ENCODE data around the gene UNC13B.

DNA sequence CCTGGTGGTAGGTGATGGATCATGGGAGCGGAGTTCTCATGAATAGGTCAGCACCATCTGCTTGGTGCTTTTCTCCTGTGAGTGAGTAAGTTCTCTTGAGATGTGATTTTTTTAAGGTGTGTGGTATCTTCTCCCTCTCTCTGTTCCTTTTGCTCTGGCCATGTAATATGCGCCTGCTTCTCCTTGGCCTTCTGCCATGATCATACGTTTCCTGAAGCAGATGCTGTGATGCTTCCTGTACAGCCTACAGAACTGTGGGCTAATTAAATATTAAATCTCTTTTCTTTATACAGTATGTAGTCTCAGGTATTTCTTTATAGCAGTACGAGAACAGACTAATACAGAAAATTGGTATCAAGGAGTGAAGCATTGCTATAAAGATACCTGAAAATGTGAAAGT is 36.4 kb downstream of the UNC13B start:
- TF ChIP-seq, protein P1, sequence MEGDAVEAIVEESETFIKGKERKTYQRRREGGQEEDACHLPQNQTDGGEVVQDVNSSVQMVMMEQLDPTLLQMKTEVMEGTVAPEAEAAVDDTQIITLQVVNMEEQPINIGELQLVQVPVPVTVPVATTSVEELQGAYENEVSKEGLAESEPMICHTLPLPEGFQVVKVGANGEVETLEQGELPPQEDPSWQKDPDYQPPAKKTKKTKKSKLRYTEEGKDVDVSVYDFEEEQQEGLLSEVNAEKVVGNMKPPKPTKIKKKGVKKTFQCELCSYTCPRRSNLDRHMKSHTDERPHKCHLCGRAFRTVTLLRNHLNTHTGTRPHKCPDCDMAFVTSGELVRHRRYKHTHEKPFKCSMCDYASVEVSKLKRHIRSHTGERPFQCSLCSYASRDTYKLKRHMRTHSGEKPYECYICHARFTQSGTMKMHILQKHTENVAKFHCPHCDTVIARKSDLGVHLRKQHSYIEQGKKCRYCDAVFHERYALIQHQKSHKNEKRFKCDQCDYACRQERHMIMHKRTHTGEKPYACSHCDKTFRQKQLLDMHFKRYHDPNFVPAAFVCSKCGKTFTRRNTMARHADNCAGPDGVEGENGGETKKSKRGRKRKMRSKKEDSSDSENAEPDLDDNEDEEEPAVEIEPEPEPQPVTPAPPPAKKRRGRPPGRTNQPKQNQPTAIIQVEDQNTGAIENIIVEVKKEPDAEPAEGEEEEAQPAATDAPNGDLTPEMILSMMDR (IDR thresholded peaks at IDR 0.05) = no peak
- TF ChIP-seq MYBL2 (CRISPR knock-in tag; IDR thresholded peaks at IDR 0.05) (no peak), SMAD3 (CRISPR knock-in tag; IDR thresholded peaks at IDR 0.05; ENCODE audit: borderline replicate concordance) (no peak), SP1 (CRISPR knock-in tag; conservative IDR thresholded peaks at IDR 0.05) (no peak), ZNF416 (CRISPR knock-in tag; IDR thresholded peaks at IDR 0.05) (no peak), GRHL2 (CRISPR knock-in tag; IDR thresholded peaks at IDR 0.05; ENCODE audit: insufficient replicate concordance, severe bottlenecking) (no peak), ELF4 (CRISPR knock-in tag; IDR thresholded peaks at IDR 0.05; ENCODE audit: low read depth) (no peak), NR2C2 (CRISPR knock-in tag; IDR thresholded peaks at IDR 0.05) (no peak), TP53 (CRISPR knock-in tag; IDR thresholded peaks at IDR 0.05) (no peak)
- TF ChIP-seq, protein P2, sequence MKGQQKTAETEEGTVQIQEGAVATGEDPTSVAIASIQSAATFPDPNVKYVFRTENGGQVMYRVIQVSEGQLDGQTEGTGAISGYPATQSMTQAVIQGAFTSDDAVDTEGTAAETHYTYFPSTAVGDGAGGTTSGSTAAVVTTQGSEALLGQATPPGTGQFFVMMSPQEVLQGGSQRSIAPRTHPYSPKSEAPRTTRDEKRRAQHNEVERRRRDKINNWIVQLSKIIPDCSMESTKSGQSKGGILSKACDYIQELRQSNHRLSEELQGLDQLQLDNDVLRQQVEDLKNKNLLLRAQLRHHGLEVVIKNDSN (CRISPR knock-in tag; IDR thresholded peaks at IDR 0.05) = no peak
- TF ChIP-seq, protein P3, sequence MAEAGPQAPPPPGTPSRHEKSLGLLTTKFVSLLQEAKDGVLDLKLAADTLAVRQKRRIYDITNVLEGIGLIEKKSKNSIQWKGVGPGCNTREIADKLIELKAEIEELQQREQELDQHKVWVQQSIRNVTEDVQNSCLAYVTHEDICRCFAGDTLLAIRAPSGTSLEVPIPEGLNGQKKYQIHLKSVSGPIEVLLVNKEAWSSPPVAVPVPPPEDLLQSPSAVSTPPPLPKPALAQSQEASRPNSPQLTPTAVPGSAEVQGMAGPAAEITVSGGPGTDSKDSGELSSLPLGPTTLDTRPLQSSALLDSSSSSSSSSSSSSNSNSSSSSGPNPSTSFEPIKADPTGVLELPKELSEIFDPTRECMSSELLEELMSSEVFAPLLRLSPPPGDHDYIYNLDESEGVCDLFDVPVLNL (CRISPR knock-in tag; IDR thresholded peaks at IDR 0.05; ENCODE audit: borderline replicate concordance, low read depth) = no peak
- TF ChIP-seq, protein P4, sequence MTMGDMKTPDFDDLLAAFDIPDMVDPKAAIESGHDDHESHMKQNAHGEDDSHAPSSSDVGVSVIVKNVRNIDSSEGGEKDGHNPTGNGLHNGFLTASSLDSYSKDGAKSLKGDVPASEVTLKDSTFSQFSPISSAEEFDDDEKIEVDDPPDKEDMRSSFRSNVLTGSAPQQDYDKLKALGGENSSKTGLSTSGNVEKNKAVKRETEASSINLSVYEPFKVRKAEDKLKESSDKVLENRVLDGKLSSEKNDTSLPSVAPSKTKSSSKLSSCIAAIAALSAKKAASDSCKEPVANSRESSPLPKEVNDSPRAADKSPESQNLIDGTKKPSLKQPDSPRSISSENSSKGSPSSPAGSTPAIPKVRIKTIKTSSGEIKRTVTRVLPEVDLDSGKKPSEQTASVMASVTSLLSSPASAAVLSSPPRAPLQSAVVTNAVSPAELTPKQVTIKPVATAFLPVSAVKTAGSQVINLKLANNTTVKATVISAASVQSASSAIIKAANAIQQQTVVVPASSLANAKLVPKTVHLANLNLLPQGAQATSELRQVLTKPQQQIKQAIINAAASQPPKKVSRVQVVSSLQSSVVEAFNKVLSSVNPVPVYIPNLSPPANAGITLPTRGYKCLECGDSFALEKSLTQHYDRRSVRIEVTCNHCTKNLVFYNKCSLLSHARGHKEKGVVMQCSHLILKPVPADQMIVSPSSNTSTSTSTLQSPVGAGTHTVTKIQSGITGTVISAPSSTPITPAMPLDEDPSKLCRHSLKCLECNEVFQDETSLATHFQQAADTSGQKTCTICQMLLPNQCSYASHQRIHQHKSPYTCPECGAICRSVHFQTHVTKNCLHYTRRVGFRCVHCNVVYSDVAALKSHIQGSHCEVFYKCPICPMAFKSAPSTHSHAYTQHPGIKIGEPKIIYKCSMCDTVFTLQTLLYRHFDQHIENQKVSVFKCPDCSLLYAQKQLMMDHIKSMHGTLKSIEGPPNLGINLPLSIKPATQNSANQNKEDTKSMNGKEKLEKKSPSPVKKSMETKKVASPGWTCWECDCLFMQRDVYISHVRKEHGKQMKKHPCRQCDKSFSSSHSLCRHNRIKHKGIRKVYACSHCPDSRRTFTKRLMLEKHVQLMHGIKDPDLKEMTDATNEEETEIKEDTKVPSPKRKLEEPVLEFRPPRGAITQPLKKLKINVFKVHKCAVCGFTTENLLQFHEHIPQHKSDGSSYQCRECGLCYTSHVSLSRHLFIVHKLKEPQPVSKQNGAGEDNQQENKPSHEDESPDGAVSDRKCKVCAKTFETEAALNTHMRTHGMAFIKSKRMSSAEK (CRISPR knock-in tag; IDR thresholded peaks at IDR 0.05; ENCODE audit: borderline replicate concordance) = no peak
- TF ChIP-seq, protein P5, sequence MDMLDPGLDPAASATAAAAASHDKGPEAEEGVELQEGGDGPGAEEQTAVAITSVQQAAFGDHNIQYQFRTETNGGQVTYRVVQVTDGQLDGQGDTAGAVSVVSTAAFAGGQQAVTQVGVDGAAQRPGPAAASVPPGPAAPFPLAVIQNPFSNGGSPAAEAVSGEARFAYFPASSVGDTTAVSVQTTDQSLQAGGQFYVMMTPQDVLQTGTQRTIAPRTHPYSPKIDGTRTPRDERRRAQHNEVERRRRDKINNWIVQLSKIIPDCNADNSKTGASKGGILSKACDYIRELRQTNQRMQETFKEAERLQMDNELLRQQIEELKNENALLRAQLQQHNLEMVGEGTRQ (CRISPR knock-in tag; IDR thresholded peaks at IDR 0.05) = no peak
- TF ChIP-seq, protein P6, sequence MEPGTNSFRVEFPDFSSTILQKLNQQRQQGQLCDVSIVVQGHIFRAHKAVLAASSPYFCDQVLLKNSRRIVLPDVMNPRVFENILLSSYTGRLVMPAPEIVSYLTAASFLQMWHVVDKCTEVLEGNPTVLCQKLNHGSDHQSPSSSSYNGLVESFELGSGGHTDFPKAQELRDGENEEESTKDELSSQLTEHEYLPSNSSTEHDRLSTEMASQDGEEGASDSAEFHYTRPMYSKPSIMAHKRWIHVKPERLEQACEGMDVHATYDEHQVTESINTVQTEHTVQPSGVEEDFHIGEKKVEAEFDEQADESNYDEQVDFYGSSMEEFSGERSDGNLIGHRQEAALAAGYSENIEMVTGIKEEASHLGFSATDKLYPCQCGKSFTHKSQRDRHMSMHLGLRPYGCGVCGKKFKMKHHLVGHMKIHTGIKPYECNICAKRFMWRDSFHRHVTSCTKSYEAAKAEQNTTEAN (CRISPR knock-in tag; IDR thresholded peaks at IDR 0.05) = no peak
